SJSA1 (cell line): ENCODE results near the gene BID. TPM values are rescaled to one million over a fixed set of nuclear protein-coding genes. Genes with fewer than 3 reads are reported as not detected.
"Not testable (repeated sequence)": the region's sequence is repeated elsewhere in the genome, so short reads cannot be mapped to it uniquely, and the experiment has no call there.

Source experiments
- DNase-seq, 2 experiments: peaks; one replicate each; pipeline ENCODE4 v3.0.0-alpha.2; 2015 to 2020; ENCODE audit warnings: low spot score in 2 of 2, low read depth in 1 of 2
- H3K27ac ChIP-seq: fragments of 250-450 bp; sonication (Bioruptor Pico); 2 replicates; pipeline ENCODE4 v1.5.1; 2020; ENCODE audit warnings: mild to moderate bottlenecking, moderate library complexity
- H3K27me3 ChIP-seq: fragments of 250-450 bp; sonication (Bioruptor Pico); replicated peaks from 2 replicates; pipeline ENCODE4 v1.5.1; 2020; ENCODE audit warnings: mild to moderate bottlenecking, moderate library complexity
- H3K36me3 ChIP-seq: fragments of 250-450 bp; sonication (Bioruptor Pico); 2 replicates; pipeline ENCODE4 v1.5.1; 2020; ENCODE audit warnings: mild to moderate bottlenecking
- H3K4me1 ChIP-seq: fragments of 250-450 bp; sonication (Bioruptor Pico); replicated peaks from 2 replicates; pipeline ENCODE4 v1.6.1; 2021; ENCODE audit warnings: mild to moderate bottlenecking
- H3K4me3 ChIP-seq: fragments of 250-450 bp; sonication (Bioruptor Pico); 2 replicates; pipeline ENCODE4 v1.5.1; 2020; ENCODE audit warnings: mild to moderate bottlenecking
- H3K9me3 ChIP-seq: fragments of 250-450 bp; sonication (Bioruptor Pico); replicated peaks from 2 replicates; pipeline ENCODE4 v1.5.1; 2020; ENCODE audit warnings: mild to moderate bottlenecking
- total RNA-seq: library from RNA; depleted of rRNA; stranded (reverse); fragments of >200 nt; shearing (Covaris generic); gene quantifications from 2 replicates; pipeline ENCODE4 v1.2.3, GENCODE V29; 2014

BID gene
- total RNA-seq, 1 experiment from 2014 or later = 27.0 TPM

DNA sequence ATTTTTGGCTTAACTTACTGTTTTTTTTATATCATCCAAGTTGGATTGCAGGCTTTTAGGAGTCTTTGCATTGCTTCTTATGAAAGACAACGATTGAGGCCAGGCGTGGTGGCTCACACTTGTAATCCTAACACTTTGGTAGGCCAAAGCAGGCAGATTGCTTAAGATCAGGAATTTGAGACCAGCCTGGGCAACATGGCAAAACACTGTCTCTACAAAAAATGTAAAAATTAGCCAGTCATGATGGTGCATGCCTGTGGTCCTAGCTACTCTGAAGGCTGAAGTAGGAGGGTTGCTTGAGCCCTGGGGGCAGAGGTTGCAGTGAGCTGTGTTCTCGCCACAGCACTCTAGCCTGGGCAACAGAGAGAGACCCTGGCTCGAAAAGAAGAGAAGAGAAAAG, 56.6 kb downstream of the BID start:
- no peak overlapping the region for H3K4me3 ChIP-seq
- no peaks in the 10 kb centered on the region for H3K27me3 ChIP-seq
- no peaks in the 10 kb centered on the region for H3K9me3 ChIP-seq
- peaks cover 2% of the 10 kb centered on the region for H3K4me1 ChIP-seq
- H3K27ac ChIP-seq = no peak overlapping the region
- DNase-seq = no peak
- H3K36me3 ChIP-seq = peaks cover 25% of the 10 kb centered on the region

GRCh38 chr22:17716529-17716928, 57.7 kb downstream of the BID start:
- Histone ChIP-seq H3K27ac (no peak overlapping the region), H3K4me3 (no peak overlapping the region), H3K4me1 (peaks cover 8% of the 10 kb centered on the region), H3K27me3 (no peaks in the 10 kb centered on the region), H3K36me3 (peaks cover 19% of the 10 kb centered on the region), H3K9me3 (no peaks in the 10 kb centered on the region)
- DNase-seq = no peak

- peaks cover 17% of the 10 kb centered on the region for H3K4me1 ChIP-seq
- H3K27ac ChIP-seq = no peak overlapping the region
- no peak overlapping the region for H3K4me3 ChIP-seq
- peak in 1 of 2 experiments; percentile 21 for DNase-seq
- H3K36me3 ChIP-seq = peaks cover 22% of the 10 kb centered on the region
- no peaks in the 10 kb centered on the region for H3K27me3 ChIP-seq
- H3K9me3 ChIP-seq = no peaks in the 10 kb centered on the region
Measured at GRCh38 chr22:17712441-17712840, 61.8 kb downstream of the BID start.

DNA sequence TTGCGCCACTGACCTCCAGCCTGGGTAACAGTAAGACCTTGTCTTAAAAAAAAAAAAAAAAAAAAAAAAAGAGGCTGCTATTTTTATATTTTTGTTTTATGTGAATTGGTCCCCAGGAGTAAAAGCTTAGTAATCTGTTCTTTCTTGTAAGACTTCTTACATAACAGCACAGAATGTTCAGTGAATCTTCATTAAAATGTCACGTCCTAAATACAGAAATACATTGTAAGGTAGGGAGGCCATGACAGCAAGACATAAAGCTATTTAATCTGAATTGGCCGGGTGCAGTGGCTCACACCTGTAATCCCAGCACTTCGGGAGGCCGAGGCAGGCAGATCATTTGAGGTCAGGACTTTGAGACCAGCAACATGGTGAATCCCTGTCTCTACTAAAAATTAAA, 64.2 kb downstream of the BID start:
- peaks cover 34% of the 10 kb centered on the region for H3K4me1 ChIP-seq
- no peaks in the 10 kb centered on the region for H3K27me3 ChIP-seq
- no peaks in the 10 kb centered on the region for H3K9me3 ChIP-seq
- H3K27ac ChIP-seq = no peak overlapping the region
- H3K36me3 ChIP-seq = peaks cover 22% of the 10 kb centered on the region
- DNase-seq = no peak
- H3K4me3 ChIP-seq = no peak overlapping the region

DNA sequence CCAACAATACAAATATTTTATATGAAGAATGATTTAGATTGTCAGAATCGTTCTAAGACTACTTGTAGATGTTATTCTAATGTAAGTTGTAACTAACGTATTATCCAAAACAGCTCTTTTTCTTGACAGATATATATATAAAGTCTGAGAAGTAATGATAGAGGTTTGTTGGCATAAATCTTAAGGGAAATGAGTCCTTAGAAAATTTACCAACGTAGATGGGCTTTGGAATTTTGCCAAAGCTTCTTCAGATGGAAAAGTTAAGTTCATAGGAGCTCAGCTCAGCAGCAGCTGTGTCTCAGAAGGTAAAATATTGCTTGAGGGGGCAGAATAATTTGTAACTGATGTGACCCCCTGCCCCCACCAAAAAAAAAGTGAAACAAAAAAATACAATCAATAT, 66.7 kb downstream of the BID start:
- peak overlapping the region; percentile 78 for H3K27ac ChIP-seq
- peak in 1 of 2 experiments; percentile 30 for DNase-seq

GRCh38 chr22:17706947-17707346, 67.3 kb downstream of the BID start:
- Histone ChIP-seq H3K27me3 (no peaks in the 10 kb centered on the region), H3K4me1 (peaks cover 26% of the 10 kb centered on the region), H3K4me3 (peak overlapping the region; percentile 26), H3K9me3 (no peaks in the 10 kb centered on the region), H3K36me3 (peaks cover 26% of the 10 kb centered on the region), H3K27ac (peak overlapping the region; percentile 78)
- DNase-seq = peak in 1 of 2 experiments; percentile 33

More for the DNA sequence above, 66.7 kb downstream of the BID start:
- Histone ChIP-seq H3K4me3 (peak overlapping the region; percentile 26), H3K4me1 (peaks cover 30% of the 10 kb centered on the region), H3K9me3 (no peaks in the 10 kb centered on the region), H3K27me3 (no peaks in the 10 kb centered on the region), H3K36me3 (peaks cover 26% of the 10 kb centered on the region)

DNA sequence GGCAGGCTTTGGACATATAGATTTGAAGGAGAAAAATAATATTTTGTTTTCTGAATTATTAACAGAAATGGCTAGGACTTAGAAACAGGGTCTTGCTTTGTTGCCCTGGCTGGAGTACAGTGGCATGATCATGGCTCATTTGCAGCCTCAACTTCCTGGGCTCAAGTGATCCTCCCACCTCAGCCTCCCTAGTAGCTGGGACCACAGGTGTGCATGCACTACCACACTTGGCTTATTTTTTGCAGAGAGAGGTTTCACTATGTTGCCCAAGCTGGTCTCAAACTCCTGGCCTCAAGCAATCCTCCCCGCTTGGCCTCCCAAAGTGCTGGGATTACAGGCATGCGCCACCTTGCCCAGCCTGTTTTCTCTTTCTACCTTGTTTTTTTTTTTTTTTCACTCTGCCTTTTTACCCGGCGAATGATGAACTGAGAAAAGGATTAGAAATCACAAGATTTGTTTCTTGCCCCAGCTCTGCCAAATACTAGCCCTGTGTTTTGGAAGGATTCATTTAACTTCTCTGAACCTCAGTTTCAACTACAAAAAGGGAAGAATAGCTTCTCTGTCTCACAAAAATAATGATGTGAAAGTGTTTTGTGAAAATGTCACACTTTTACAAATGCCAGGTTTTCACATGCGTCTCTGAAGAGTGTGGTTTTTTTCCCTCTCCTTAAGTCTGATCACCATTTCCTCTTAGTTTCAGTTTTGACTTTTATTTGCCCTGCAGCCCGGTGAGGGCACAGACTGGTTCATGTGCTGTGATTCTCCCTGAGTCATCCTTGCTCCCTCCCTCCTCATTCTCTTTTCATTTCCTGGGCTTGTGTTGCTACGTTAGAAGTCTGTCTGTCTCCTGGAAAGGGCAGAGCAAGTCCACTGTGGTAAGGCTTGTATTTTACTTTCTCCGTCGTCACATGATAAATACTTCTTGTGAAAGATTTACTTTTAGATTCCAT, 68.0 kb downstream of the BID start:
- peak; percentile 82 to 91 for DNase-seq
- peaks cover 26% of the 10 kb centered on the region for H3K4me1 ChIP-seq
- H3K9me3 ChIP-seq = no peaks in the 10 kb centered on the region
- no peaks in the 10 kb centered on the region for H3K27me3 ChIP-seq
- peak overlapping the region; percentile 26 for H3K4me3 ChIP-seq
- peak overlapping the region; percentile 78 for H3K27ac ChIP-seq
- peaks cover 26% of the 10 kb centered on the region for H3K36me3 ChIP-seq

DNA sequence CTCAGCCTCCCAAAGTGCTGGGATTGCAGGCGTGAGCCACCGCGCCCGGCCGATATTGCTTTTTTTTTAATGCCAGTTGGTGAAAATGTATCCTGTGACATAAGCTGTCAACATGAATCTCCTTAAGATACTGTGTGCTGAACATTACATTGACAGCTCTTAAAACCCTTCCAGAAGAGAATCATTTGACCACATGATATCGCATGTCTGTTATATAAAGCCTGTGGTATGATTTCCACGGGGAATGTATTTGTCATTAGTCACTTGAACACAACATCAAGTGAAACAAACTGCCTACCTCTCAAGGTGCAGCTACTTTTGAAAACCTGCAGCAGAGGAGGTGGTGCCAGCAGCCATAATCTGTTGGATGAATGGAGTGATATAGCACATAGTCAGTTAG, 68.7 kb downstream of the BID start:
- Histone ChIP-seq H3K27me3 (no peaks in the 10 kb centered on the region), H3K9me3 (no peaks in the 10 kb centered on the region), H3K4me3 (no peak overlapping the region), H3K36me3 (peaks cover 26% of the 10 kb centered on the region), H3K4me1 (peaks cover 31% of the 10 kb centered on the region), H3K27ac (peak overlapping the region; percentile 78)
- no peak for DNase-seq

- Histone ChIP-seq H3K36me3 (peaks cover 24% of the 10 kb centered on the region), H3K27ac (no peak overlapping the region), H3K4me1 (peaks cover 34% of the 10 kb centered on the region), H3K4me3 (no peak overlapping the region), H3K9me3 (no peaks in the 10 kb centered on the region), H3K27me3 (no peaks in the 10 kb centered on the region)
- no peak for DNase-seq
Measured at GRCh38 chr22:17703811-17704210, 70.5 kb downstream of the BID start.

- peaks cover 13% of the 10 kb centered on the region for H3K4me1 ChIP-seq
- no peak overlapping the region for H3K27ac ChIP-seq
- peaks cover 16% of the 10 kb centered on the region; the same call in 1 of the 2 replicates for H3K36me3 ChIP-seq
- H3K9me3 ChIP-seq = no peaks in the 10 kb centered on the region
- no peak for DNase-seq
- no peak overlapping the region for H3K4me3 ChIP-seq
- H3K27me3 ChIP-seq = no peaks in the 10 kb centered on the region
Measured at GRCh38 chr22:17700778-17701177, 73.5 kb downstream of the BID start.

DNA sequence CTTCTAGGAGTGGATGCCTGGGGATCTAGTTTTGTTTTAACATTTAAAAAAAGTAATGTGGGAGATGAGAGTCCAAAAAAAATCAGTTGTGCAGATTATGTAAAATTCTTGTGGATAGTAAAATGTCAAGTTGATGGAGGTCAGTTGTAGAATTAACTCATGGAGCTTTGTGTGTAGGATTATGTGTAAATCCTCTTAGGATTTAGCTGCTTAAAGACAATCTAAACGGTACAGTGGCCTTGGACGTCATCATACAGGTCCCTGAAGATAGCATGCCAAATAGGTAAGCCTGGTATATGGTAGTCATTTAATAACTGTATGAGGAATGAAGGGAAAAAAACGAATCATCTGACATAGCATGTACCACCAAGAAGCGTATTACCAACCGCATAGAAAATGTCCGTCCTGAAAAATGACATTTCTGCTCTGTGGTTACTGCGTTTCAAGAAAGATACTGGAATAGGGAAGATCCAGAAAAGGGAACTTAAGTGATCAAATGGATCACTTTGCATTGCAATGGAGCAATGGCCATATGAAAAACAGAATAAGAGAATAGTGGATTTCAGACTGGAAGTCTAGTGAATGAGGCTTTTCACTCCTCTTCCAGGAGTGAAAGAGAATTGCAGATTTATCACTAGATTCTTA, 74.5 kb downstream of the BID start:
- peaks cover 8% of the 10 kb centered on the region for H3K4me1 ChIP-seq

GRCh38 chr22:17698948-17699347, 75.3 kb downstream of the BID start:
- Histone ChIP-seq H3K27me3 (no peaks in the 10 kb centered on the region), H3K36me3 (peaks cover 18% of the 10 kb centered on the region), H3K4me1 (peaks cover 8% of the 10 kb centered on the region), H3K4me3 (no peak overlapping the region), H3K9me3 (no peaks in the 10 kb centered on the region), H3K27ac (no peak overlapping the region)
- no peak for DNase-seq

More for the DNA sequence above, 74.5 kb downstream of the BID start:
- no peak overlapping the region for H3K4me3 ChIP-seq
- peaks cover 18% of the 10 kb centered on the region for H3K36me3 ChIP-seq
- H3K9me3 ChIP-seq = no peaks in the 10 kb centered on the region
- H3K27me3 ChIP-seq = no peaks in the 10 kb centered on the region
- no peak for DNase-seq
- H3K27ac ChIP-seq = no peak overlapping the region

DNA sequence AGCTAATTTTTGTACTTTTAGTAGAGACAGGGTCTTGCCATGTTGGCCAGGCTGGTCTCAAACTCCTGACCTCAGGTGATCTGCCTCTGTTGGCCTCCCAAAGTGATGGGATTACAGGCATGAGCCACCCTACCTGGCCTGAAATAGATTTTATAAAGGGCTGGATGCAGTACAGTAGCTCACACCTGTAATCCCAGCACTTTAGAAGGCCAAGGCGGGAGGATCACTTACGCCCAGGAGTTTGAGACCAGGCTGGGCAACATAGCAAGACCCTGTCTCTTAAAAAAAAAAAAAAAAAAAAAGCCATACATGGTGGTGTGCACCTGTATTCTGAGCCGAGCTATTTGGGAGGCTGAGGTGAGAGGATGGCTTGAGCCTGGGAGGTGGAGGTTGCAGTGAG, 76.0 kb downstream of the BID start:
- not testable (repeated sequence) for H3K4me3 ChIP-seq

GRCh38 chr22:17697196-17697595, 77.1 kb downstream of the BID start:
- H3K9me3 ChIP-seq, H3K36me3 ChIP-seq: not testable (repeated sequence)

More for the DNA sequence above, 76.0 kb downstream of the BID start:
- DNase-seq, H3K27me3 ChIP-seq, H3K27ac ChIP-seq, H3K4me1 ChIP-seq, H3K9me3 ChIP-seq: not testable (repeated sequence)
- H3K36me3 ChIP-seq = peaks cover 12% of the 10 kb centered on the region

More at GRCh38 chr22:17697196-17697595, 77.1 kb downstream of the BID start:
- not testable (repeated sequence) for DNase-seq, H3K27me3 ChIP-seq, H3K4me3 ChIP-seq, H3K27ac ChIP-seq, H3K4me1 ChIP-seq
